Measurements from ENCODE around the gene GAS2L2. TPM values are rescaled to one million over a fixed set of nuclear protein-coding genes. Genes with fewer than 3 reads are reported as not detected.

Gene GAS2L2
- total RNA-seq, 1 donor from 2014 or later: 0.07 TPM

DNA sequence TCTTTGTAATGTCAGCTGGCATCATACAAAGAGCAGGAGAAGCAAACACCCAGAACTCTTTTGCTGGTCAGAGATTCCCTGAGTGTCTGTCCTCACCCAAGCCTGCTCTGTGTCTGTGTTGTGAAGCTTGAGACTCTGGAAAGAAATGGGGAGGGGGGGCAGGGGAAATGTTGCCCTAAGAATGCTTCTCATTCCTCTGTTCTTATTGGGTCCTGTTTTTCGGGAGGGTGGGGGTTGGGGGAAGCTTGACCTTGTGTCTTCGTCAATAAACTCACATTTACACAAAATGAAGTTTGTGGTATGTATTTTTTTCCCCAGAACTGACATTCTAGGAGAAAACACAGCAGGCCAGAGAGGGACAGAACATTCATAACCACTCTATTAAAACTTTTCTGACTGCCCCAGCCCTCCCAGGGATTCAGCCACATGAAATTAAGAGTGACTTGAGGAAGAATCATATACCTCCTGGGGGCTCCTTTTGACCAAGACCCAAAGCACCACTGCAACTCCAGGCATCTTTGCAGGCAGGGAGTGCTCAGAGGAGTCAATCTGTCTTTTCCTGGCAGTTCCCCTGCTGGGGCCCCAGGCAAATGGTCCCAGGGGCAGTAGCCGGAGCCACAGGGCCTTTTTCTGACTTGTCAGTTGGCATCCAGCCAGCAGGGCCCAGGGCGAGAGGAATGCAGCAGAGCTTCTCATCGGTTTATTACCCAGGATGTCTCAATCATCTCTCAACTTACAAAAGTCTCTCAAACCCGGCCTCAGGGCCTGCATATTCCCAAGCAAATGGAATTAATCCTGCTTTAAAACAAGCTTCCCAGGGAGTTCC lies 26.7 kb downstream of the GAS2L2 start:
- Mint-ChIP-seq H3K9me3 (ENCODE audit: unreplicated experiment) (no peaks in the 10 kb centered on the region), H3K4me3 (ENCODE audit: unreplicated experiment) (no peak overlapping the region), H3K4me1 (ENCODE audit: low read depth, unreplicated experiment) (peaks cover 36% of the 10 kb centered on the region), H3K36me3 (ENCODE audit: low read depth, unreplicated experiment) (peaks cover 14% of the 10 kb centered on the region), H3K27me3 (ENCODE audit: low read depth, unreplicated experiment) (no peaks in the 10 kb centered on the region), H3K27ac (ENCODE audit: unreplicated experiment) (no peak overlapping the region)
- Histone ChIP-seq H3K27me3 (ENCODE audit: insufficient read depth, low read length) (no peaks in the 10 kb centered on the region), H3K4me1 (ENCODE audit: insufficient read depth, low read length) (peaks cover 29% of the 10 kb centered on the region), H3K9me3 (ENCODE audit: insufficient read depth, low read depth, low read length) (no peaks in the 10 kb centered on the region), H3K4me3 (ENCODE audit: insufficient read depth, low read depth, low read length) (no peak overlapping the region), H3K4me2 (ENCODE audit: low read length) (peak overlapping the region; percentile 49), H3K9ac (ENCODE audit: low read length) (peak overlapping the region; percentile 14), H3K36me3 (ENCODE audit: insufficient read depth, low read length) (peaks cover 29% of the 10 kb centered on the region), H4K20me1 (ENCODE audit: insufficient read depth, low read length) (peaks cover 35% of the 10 kb centered on the region), H3K79me2 (ENCODE audit: insufficient read depth, low read length) (no peaks in the 10 kb centered on the region), H3K27ac (ENCODE audit: low read depth, low read length) (peak overlapping the region; percentile 4), H2AFZ (ENCODE audit: low read depth, low read length) (no peak overlapping the region)
- TF ChIP-seq, protein P1, sequence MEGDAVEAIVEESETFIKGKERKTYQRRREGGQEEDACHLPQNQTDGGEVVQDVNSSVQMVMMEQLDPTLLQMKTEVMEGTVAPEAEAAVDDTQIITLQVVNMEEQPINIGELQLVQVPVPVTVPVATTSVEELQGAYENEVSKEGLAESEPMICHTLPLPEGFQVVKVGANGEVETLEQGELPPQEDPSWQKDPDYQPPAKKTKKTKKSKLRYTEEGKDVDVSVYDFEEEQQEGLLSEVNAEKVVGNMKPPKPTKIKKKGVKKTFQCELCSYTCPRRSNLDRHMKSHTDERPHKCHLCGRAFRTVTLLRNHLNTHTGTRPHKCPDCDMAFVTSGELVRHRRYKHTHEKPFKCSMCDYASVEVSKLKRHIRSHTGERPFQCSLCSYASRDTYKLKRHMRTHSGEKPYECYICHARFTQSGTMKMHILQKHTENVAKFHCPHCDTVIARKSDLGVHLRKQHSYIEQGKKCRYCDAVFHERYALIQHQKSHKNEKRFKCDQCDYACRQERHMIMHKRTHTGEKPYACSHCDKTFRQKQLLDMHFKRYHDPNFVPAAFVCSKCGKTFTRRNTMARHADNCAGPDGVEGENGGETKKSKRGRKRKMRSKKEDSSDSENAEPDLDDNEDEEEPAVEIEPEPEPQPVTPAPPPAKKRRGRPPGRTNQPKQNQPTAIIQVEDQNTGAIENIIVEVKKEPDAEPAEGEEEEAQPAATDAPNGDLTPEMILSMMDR (IDR thresholded peaks at IDR 0.05; ENCODE audit: insufficient read depth, low read depth, low read length): no peak
- TF ChIP-seq EZH2 (IDR thresholded peaks at IDR 0.05; ENCODE audit: insufficient read depth, low read length): no peak
- DNase-seq (ENCODE audit: low read depth) (peak; percentile 62), FAIRE-seq (no peak)

GRCh38 chr17:35725802-35726126 lies 27.3 kb downstream of the GAS2L2 start:
- Mint-ChIP-seq H3K4me1 (ENCODE audit: low read depth, unreplicated experiment) (peaks cover 32% of the 10 kb centered on the region), H3K9me3 (ENCODE audit: unreplicated experiment) (no peaks in the 10 kb centered on the region), H3K4me3 (ENCODE audit: unreplicated experiment) (no peak overlapping the region), H3K36me3 (ENCODE audit: low read depth, unreplicated experiment) (peaks cover 14% of the 10 kb centered on the region), H3K27ac (ENCODE audit: unreplicated experiment) (peak overlapping the region; percentile 30), H3K27me3 (ENCODE audit: low read depth, unreplicated experiment) (no peaks in the 10 kb centered on the region)
- Histone ChIP-seq H2AFZ (ENCODE audit: low read depth, low read length) (no peak overlapping the region), H3K79me2 (ENCODE audit: insufficient read depth, low read length) (no peaks in the 10 kb centered on the region), H3K4me2 (ENCODE audit: low read length) (no peak overlapping the region), H3K4me1 (ENCODE audit: insufficient read depth, low read length) (peaks cover 24% of the 10 kb centered on the region), H3K27ac (ENCODE audit: low read depth, low read length) (no peak overlapping the region), H3K9ac (ENCODE audit: low read length) (peak overlapping the region; percentile 14), H3K27me3 (ENCODE audit: insufficient read depth, low read length) (no peaks in the 10 kb centered on the region), H4K20me1 (ENCODE audit: insufficient read depth, low read length) (peaks cover 34% of the 10 kb centered on the region), H3K4me3 (ENCODE audit: insufficient read depth, low read depth, low read length) (no peak overlapping the region), H3K9me3 (ENCODE audit: insufficient read depth, low read depth, low read length) (no peaks in the 10 kb centered on the region), H3K36me3 (ENCODE audit: insufficient read depth, low read length) (peaks cover 29% of the 10 kb centered on the region)
- FAIRE-seq (no peak), DNase-seq (ENCODE audit: low read depth) (no peak)
- TF ChIP-seq EZH2 (IDR thresholded peaks at IDR 0.05; ENCODE audit: insufficient read depth, low read length): no peak
- TF ChIP-seq, protein P1 (IDR thresholded peaks at IDR 0.05; ENCODE audit: insufficient read depth, low read depth, low read length): no peak

DNA sequence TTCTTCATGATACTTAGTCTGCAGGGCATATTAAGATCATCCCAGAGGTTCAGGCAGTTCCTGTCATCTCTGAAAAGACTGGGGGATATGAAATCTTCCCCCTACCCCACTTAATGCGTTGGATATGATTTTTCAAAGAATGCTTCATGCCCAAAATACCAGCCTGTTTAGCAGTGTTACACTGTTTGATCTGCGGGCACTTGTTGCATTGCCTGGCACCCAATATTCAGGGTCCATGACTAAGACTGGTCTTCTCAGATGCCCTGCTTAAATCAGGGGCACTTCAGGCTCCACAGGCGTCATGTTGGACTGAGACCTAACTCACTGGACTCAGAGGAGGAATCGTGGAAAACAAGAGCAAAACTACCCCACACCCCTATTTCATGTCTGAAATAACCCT lies 28.0 kb downstream of the GAS2L2 start:
- Mint-ChIP-seq H3K9me3 (ENCODE audit: unreplicated experiment) (no peaks in the 10 kb centered on the region), H3K27ac (ENCODE audit: unreplicated experiment) (no peak overlapping the region), H3K36me3 (ENCODE audit: low read depth, unreplicated experiment) (peaks cover 11% of the 10 kb centered on the region), H3K4me1 (ENCODE audit: low read depth, unreplicated experiment) (peaks cover 27% of the 10 kb centered on the region), H3K27me3 (ENCODE audit: low read depth, unreplicated experiment) (no peaks in the 10 kb centered on the region), H3K4me3 (ENCODE audit: unreplicated experiment) (no peak overlapping the region)
- H3K36me3 ChIP-seq (ENCODE audit: insufficient read depth, low read length): peaks cover 29% of the 10 kb centered on the region
- DNase-seq (ENCODE audit: low read depth) (no peak), FAIRE-seq (no peak)
- no peak overlapping the region for H3K27ac ChIP-seq (ENCODE audit: low read depth, low read length)
- no peaks in the 10 kb centered on the region for H3K79me2 ChIP-seq (ENCODE audit: insufficient read depth, low read length)
- H3K4me3 ChIP-seq (ENCODE audit: insufficient read depth, low read depth, low read length): no peak overlapping the region
- H3K27me3 ChIP-seq (ENCODE audit: insufficient read depth, low read length): no peaks in the 10 kb centered on the region
- peaks cover 20% of the 10 kb centered on the region for H3K4me1 ChIP-seq (ENCODE audit: insufficient read depth, low read length)
- peaks cover 32% of the 10 kb centered on the region for H4K20me1 ChIP-seq (ENCODE audit: insufficient read depth, low read length)
- no peak overlapping the region for H3K4me2 ChIP-seq (ENCODE audit: low read length)
- H3K9me3 ChIP-seq (ENCODE audit: insufficient read depth, low read depth, low read length): no peaks in the 10 kb centered on the region
- TF ChIP-seq, protein P1 (IDR thresholded peaks at IDR 0.05; ENCODE audit: insufficient read depth, low read depth, low read length): no peak
- TF ChIP-seq EZH2 (IDR thresholded peaks at IDR 0.05; ENCODE audit: insufficient read depth, low read length): no peak
- H2AFZ ChIP-seq (ENCODE audit: low read depth, low read length): no peak overlapping the region
- no peak overlapping the region for H3K9ac ChIP-seq (ENCODE audit: low read length)

Data from astrocyte (in vitro differentiated cells and primary cell).